ENCODE results near the gene ITPK1.

ITPK1 gene

GRCh38 chr14:92928258-92928629 is 187.5 kb downstream of the ITPK1 start:
- DNase-seq (ENCODE audit: insufficient read length, low spot score) (no peak), FAIRE-seq (no peak)
- TF ChIP-seq POLR2AphosphoS5 (IDR thresholded peaks at IDR 0.05; ENCODE audit: low read depth, low read length), result no peak
- no peak for TF ChIP-seq PAX5 (IDR thresholded peaks at IDR 0.05; ENCODE audit: insufficient read depth, low read length, severe bottlenecking)
- TF ChIP-seq POLR2A (IDR thresholded peaks at IDR 0.05; ENCODE audit: low read depth, low read length), result no peak
- no peak for TF ChIP-seq TAF1 (IDR thresholded peaks at IDR 0.05; ENCODE audit: low read depth, low read length)
- no peak for TF ChIP-seq POU2F2 (IDR thresholded peaks at IDR 0.05; ENCODE audit: low read depth, low read length)
- no peak for TF ChIP-seq SPI1 (IDR thresholded peaks at IDR 0.05; ENCODE audit: low read depth, low read length)

- no peak for FAIRE-seq
- TF ChIP-seq POLR2AphosphoS5 (IDR thresholded peaks at IDR 0.05; ENCODE audit: low read depth, low read length) (no peak), SPI1 (IDR thresholded peaks at IDR 0.05; ENCODE audit: low read depth, low read length) (no peak), TAF1 (IDR thresholded peaks at IDR 0.05; ENCODE audit: low read depth, low read length) (no peak), POU2F2 (IDR thresholded peaks at IDR 0.05; ENCODE audit: low read depth, low read length) (no peak), PAX5 (IDR thresholded peaks at IDR 0.05; ENCODE audit: insufficient read depth, low read length, severe bottlenecking) (no peak), POLR2A (IDR thresholded peaks at IDR 0.05; ENCODE audit: low read depth, low read length) (no peak)
- no peak for DNase-seq (ENCODE audit: insufficient read length, low spot score)
Observed at GRCh38 chr14:92927349-92928257, 188.1 kb downstream of the ITPK1 start.

- FAIRE-seq, result no peak
- TF ChIP-seq SPI1 (IDR thresholded peaks at IDR 0.05; ENCODE audit: low read depth, low read length) (no peak), PAX5 (IDR thresholded peaks at IDR 0.05; ENCODE audit: insufficient read depth, low read length, severe bottlenecking) (no peak), POLR2A (IDR thresholded peaks at IDR 0.05; ENCODE audit: low read depth, low read length) (no peak), POU2F2 (IDR thresholded peaks at IDR 0.05; ENCODE audit: low read depth, low read length) (no peak), POLR2AphosphoS5 (IDR thresholded peaks at IDR 0.05; ENCODE audit: low read depth, low read length) (no peak), TAF1 (IDR thresholded peaks at IDR 0.05; ENCODE audit: low read depth, low read length) (no peak)
Observed at GRCh38 chr14:92926931-92927330, 188.8 kb downstream of the ITPK1 start.

GRCh38 chr14:92926180-92926845 is 189.4 kb downstream of the ITPK1 start:
- FAIRE-seq, result no peak
- DNase-seq (ENCODE audit: insufficient read length, low spot score), result no peak
- TF ChIP-seq TAF1 (IDR thresholded peaks at IDR 0.05; ENCODE audit: low read depth, low read length) (no peak), POLR2A (IDR thresholded peaks at IDR 0.05; ENCODE audit: low read depth, low read length) (no peak), POU2F2 (IDR thresholded peaks at IDR 0.05; ENCODE audit: low read depth, low read length) (no peak), SPI1 (IDR thresholded peaks at IDR 0.05; ENCODE audit: low read depth, low read length) (no peak), PAX5 (IDR thresholded peaks at IDR 0.05; ENCODE audit: insufficient read depth, low read length, severe bottlenecking) (no peak), POLR2AphosphoS5 (IDR thresholded peaks at IDR 0.05; ENCODE audit: low read depth, low read length) (no peak)

More at GRCh38 chr14:92926931-92927330, 188.8 kb downstream of the ITPK1 start:
- no peak for DNase-seq (ENCODE audit: insufficient read length, low spot score)

- TF ChIP-seq PAX5 (IDR thresholded peaks at IDR 0.05; ENCODE audit: insufficient read depth, low read length, severe bottlenecking), result no peak
- no peak for TF ChIP-seq SPI1 (IDR thresholded peaks at IDR 0.05; ENCODE audit: low read depth, low read length)
- TF ChIP-seq POLR2A (IDR thresholded peaks at IDR 0.05; ENCODE audit: low read depth, low read length), result no peak
- no peak for TF ChIP-seq TAF1 (IDR thresholded peaks at IDR 0.05; ENCODE audit: low read depth, low read length)
- TF ChIP-seq POU2F2 (IDR thresholded peaks at IDR 0.05; ENCODE audit: low read depth, low read length), result no peak
- no peak for TF ChIP-seq POLR2AphosphoS5 (IDR thresholded peaks at IDR 0.05; ENCODE audit: low read depth, low read length)
- DNase-seq (ENCODE audit: insufficient read length, low spot score) (no peak), FAIRE-seq (no peak)
Observed at GRCh38 chr14:92925446-92925845, 190.3 kb downstream of the ITPK1 start.

GRCh38 chr14:92924247-92924646 is 191.5 kb downstream of the ITPK1 start:
- FAIRE-seq, result no peak
- TF ChIP-seq PAX5 (IDR thresholded peaks at IDR 0.05; ENCODE audit: insufficient read depth, low read length, severe bottlenecking), result no peak
- TF ChIP-seq POLR2A (IDR thresholded peaks at IDR 0.05; ENCODE audit: low read depth, low read length), result no peak
- no peak for TF ChIP-seq POLR2AphosphoS5 (IDR thresholded peaks at IDR 0.05; ENCODE audit: low read depth, low read length)
- TF ChIP-seq POU2F2 (IDR thresholded peaks at IDR 0.05; ENCODE audit: low read depth, low read length), result no peak
- no peak for TF ChIP-seq TAF1 (IDR thresholded peaks at IDR 0.05; ENCODE audit: low read depth, low read length)
- TF ChIP-seq SPI1 (IDR thresholded peaks at IDR 0.05; ENCODE audit: low read depth, low read length), result no peak
- no peak for DNase-seq (ENCODE audit: insufficient read length, low spot score)

GRCh38 chr14:92923744-92924103 is 192.0 kb downstream of the ITPK1 start:
- DNase-seq (ENCODE audit: insufficient read length, low spot score) (no peak), FAIRE-seq (no peak)
- TF ChIP-seq POLR2A (IDR thresholded peaks at IDR 0.05; ENCODE audit: low read depth, low read length), result no peak
- no peak for TF ChIP-seq TAF1 (IDR thresholded peaks at IDR 0.05; ENCODE audit: low read depth, low read length)
- TF ChIP-seq SPI1 (IDR thresholded peaks at IDR 0.05; ENCODE audit: low read depth, low read length), result no peak
- TF ChIP-seq POLR2AphosphoS5 (IDR thresholded peaks at IDR 0.05; ENCODE audit: low read depth, low read length), result no peak
- no peak for TF ChIP-seq PAX5 (IDR thresholded peaks at IDR 0.05; ENCODE audit: insufficient read depth, low read length, severe bottlenecking)
- no peak for TF ChIP-seq POU2F2 (IDR thresholded peaks at IDR 0.05; ENCODE audit: low read depth, low read length)

- FAIRE-seq (no peak), DNase-seq (ENCODE audit: insufficient read length, low spot score) (peak; percentile 75)
Observed at GRCh38 chr14:92922883-92923743, 192.6 kb downstream of the ITPK1 start, which contains the start of gene CHGA. Gene CHGA, plus strand, starts transcription at chr14:92923150. Its CDS starts 210 bp downstream, at chr14:92923360.

More at GRCh38 chr14:92922883-92923743, 192.6 kb downstream of the ITPK1 start, which contains the start of gene CHGA:
- TF ChIP-seq TAF1 (IDR thresholded peaks at IDR 0.05; ENCODE audit: low read depth, low read length), result no peak
- TF ChIP-seq POLR2AphosphoS5 (IDR thresholded peaks at IDR 0.05; ENCODE audit: low read depth, low read length), result no peak
- TF ChIP-seq POLR2A (IDR thresholded peaks at IDR 0.05; ENCODE audit: low read depth, low read length), result no peak
- TF ChIP-seq SPI1 (IDR thresholded peaks at IDR 0.05; ENCODE audit: low read depth, low read length), result no peak
- TF ChIP-seq POU2F2 (IDR thresholded peaks at IDR 0.05; ENCODE audit: low read depth, low read length), result no peak
- no peak for TF ChIP-seq PAX5 (IDR thresholded peaks at IDR 0.05; ENCODE audit: insufficient read depth, low read length, severe bottlenecking)
